Midbrain (tissue), 1 donor: ENCODE measurements around the gene PLEKHF1.
"Not testable (repeated sequence)": the region's sequence is repeated elsewhere in the genome, so short reads cannot be mapped to it uniquely, and the experiment has no call there.

ENCODE experiments used
- DNase-seq: peaks from one replicate; lab custom pipeline; 2025; lab: John Stamatoyannopoulos, UW

PLEKHF1 gene

DNA sequence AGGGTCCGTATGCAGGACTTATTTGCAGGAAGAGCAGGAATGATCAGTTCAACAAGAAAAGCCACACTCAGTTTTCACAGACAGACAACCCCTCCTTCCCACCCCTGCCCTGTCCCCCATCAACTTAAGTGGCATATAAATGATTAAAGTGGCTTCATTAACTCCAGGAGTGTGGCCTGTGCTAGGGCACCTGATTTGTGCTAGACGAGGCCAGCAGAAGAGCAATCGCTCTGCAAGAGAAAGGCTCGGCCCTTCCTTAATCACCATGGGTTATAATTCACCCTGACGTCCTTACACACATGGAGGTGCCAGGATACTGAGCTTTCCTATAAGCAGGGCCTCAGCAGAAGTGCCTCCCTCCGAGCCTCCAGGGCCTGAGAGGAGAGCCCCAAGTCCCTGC is 35.2 kb downstream of the PLEKHF1 start:
- DNase-seq, result no peak

DNA sequence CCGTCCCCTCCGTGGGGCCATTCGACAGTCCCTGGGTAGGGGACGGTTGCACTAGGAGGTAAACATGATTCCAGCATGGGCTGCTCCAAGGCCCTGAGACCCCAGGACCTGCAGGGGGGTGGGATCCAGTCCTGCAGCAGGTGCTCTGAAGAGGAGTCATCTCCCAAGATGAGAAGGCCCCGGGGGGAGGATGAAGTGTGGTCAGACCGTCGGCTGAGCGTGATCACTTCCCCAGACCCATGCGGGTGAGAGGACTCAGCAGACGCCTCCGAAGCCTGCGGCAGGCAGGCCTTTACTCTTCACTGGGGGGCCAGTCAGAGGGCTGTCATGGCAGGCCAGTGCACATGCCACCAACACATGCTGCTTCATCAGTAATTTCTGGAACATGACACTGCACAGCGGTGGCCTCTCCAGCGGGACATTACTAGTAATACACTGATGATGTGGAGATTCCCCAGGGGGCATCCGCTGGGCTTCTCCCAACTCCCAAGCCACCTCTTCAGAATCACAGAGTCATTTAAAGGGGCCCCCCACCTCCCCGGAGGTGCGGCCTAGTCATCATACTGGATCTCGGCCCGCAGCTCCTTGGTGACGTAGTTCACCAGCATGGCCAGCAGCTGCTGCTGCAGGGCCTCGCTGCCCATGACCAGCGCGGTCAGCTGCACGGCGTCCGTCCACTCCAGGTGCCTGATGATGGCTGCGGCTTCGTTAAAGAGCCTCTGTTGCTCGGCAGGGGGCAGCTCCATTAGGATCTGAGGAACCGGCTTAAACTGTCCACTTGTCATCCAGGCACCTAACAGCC is 37.1 kb downstream of the PLEKHF1 start:
- no peak for DNase-seq

DNA sequence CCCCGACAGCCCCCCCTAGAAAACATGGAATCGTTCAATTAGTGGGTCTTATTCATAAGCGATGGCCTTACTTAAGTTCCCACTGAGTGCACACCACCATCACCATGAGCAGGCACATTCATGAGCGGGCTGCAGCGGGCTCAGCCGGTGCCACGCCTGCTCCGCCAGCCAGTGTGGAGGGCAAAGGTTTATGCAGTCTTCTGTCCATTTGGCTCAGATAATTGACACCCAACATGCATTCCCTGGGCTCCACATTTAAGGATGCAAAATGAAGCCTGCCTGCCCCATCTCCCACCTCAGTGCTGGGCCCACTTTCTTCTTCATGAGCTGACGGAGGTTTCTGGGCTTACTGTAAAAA is 37.7 kb downstream of the PLEKHF1 start:
- no peak for DNase-seq

DNA sequence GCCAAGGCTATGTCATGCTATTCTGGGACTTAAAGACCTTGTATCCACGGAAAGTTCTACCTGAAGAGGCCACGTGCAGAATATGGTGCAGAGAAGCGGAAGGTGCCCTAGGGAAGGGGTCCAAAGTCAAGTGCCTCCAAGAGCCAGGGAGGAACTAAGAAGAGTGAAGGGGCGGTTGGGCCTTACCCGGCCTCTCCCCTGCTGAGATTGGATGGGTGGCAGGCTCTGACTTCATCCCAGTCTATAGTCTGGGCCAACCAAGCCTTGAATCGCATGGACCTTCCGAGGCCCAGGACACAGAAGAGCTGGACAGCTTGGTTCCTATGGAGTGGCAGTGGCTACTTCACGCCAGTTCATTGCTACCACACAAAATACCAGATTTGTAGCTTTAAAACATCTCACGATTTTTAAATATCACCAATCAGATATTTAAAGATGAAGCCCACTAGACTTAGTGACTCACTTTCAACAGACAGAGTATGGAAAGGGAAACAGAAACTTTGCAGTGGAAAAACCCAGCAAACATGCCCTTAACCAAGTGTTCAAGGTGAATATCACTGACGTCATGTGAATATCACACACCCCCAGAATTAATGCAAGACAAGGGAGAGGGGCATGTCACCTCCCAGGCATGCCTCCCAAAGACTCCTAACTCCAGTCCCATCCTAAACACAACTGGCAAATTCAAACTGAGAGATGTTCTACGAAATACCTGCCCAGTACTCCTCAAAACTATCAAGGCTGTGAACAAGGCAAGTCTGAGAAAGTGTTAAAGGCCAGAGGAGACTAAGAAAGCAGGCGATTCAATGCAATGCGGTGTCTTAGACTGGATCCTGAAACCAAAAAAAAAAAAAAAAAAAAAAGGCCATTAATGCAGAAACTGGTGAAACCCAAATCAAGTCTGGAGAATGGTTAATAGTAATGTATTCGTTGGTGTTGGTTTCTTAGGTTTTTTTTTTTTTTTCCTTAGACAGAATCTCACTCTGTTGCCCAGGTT is 39.6 kb downstream of the PLEKHF1 start:
- DNase-seq, result no peak

DNA sequence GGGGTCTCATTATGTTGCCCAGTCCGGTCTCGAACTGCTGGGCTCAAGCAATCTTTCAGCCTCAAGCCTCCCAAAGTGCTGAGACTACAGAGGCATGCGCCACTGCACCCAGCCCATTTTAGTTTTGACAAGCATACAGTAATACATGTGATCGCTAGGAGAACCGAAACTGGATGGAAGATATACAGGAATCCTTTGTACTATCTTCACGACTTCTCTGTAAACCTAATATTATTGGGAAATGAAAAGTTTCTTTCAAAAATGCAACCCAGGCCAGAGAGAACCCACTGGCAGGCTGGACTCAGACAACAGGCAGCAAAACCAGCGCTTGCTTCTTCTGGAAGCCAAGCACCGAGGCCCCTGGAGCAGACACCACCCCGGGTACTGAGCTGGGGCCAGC is 40.4 kb downstream of the PLEKHF1 start:
- DNase-seq, result no peak

DNA sequence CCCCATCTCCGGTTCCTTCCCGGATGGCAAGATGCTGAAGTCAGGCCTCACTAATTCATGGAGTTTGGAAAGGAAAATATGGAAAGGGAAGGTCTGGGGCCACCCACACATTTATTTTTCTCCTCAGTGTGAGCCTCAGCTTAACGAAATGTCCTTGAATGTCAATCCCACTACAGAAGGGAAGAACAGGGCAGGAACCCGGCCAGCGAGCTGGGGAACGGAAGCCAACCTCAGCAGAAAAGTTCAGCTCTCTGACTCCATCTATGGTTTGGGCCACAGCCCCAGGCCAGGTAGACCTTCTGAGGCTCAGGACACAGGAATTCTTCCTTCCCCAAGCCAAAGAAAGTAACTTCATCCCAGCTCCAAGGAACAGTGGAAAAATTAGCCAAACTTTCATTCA is 41.4 kb downstream of the PLEKHF1 start:
- no peak for DNase-seq

DNA sequence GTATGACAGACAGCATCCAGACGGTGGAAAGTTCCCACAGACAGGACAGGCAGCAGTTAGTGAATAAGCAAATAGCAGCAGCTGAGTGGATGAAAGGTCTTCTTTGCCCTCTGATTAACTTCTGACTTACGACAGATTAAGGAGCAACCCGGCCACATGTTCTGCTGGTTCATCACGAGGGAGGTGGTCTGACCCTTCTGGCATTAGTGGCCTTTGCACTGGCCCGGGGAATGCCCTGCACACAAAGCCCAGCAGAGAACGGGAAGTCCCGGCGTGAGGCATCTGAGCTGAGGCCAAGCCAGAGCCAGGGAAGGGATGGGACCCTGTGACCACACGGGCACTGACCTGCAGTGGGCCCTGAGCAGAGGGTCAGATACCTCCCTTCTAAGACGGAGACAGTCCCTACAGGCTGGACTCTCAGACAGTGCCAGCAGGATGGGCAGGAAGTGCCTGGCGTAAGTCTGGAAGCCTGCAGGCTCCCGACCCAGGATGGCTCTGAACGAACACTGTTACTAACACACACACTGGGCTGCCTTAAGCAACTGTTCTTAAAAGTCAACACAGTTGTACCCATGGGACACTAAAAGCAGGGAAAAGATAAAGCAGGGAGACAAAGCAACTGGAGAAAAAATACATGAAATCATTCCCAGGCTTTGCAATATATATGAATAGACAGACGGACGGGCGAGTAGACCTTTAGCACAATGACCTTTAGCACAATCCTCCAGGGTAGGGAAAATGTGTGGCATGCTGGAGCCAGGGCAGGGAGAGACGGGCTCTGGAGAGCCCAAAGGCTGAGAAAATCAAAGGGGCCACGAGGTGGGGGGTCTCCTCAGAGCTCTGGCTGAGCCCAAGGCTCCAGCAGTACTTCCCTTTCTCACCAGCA is 43.5 kb downstream of the PLEKHF1 start:
- no peak for DNase-seq

DNA sequence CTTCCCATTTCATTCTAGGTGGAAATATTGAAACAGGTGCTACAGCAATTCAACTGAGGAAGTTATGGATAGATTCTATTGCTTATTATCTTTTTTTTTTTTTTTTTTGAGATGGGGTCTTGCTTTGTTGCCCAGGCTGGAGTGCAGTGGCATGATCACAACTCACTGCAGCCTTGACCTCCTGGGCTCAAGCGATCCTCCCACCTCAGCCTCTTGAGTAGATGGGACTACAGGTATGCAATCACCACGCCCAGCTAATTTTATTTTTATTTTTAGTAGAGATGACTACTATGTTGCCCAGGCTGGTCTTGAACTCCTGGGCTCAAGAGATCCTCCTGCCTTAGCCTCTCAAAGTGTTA is 44.2 kb downstream of the PLEKHF1 start:
- DNase-seq, result not testable (repeated sequence)

DNA sequence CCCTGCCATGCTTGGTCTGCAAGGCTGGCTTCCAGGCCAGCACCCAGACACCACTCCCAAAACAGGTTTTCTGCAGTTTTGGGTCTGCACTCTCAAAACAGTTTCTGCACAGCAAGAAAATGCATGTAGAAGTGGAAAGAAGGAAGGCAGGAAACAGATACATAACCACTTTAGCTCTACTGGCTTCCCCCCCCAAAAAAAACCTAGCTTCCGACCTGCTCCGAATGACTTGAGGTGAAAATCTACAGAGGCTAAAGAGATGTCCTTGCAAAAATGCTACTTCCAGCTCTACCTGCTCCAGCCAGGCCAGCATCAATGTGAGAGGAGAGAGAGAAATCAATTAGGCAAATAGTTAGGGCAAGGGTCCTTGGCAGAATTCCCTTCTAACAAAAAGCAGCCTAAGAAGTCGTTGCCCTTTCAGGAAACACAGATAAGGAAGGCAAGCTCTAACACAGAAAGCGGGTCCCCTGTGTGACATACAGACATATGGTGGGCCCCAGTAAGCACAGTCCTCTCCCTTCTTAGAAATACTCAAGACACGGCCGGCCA is 46.4 kb downstream of the PLEKHF1 start:
- no peak for DNase-seq

DNA sequence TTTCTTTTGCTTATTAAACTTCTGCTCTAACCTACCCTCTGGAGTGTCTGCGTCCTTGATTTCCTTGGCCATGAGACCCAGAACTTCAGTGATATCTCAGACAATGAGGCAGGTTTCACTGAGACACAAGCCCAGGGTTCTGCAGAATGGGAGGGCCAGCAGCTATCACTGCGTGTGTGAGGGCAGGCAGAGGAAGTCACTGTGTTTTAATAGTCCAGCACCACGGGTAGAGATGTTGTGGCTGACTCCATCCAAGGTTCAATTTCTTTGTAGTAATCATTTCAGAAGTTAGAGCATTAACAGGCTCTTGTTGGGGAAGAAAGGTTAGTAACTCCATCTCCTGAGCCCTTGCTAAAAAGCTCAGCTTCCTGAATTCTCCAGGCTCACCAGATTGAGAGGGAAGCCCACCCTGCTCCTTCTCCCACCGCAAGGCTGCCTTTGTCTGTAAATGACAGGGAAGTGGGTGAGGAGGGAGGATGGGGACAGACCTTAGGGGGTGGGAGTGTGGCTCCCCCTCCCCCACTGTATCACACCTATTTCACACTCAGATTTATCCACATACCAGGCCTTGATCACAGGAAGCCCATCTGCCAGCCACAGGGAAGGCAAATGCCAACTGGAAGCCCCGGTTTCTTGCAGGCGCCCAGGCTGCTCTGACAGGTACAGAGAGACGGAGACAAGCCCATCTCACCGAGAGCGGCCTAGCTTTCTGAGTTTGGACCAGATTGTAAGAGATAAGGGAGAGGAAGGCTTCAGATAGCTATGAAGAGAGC is 47.7 kb downstream of the PLEKHF1 start:
- DNase-seq, result no peak

DNA sequence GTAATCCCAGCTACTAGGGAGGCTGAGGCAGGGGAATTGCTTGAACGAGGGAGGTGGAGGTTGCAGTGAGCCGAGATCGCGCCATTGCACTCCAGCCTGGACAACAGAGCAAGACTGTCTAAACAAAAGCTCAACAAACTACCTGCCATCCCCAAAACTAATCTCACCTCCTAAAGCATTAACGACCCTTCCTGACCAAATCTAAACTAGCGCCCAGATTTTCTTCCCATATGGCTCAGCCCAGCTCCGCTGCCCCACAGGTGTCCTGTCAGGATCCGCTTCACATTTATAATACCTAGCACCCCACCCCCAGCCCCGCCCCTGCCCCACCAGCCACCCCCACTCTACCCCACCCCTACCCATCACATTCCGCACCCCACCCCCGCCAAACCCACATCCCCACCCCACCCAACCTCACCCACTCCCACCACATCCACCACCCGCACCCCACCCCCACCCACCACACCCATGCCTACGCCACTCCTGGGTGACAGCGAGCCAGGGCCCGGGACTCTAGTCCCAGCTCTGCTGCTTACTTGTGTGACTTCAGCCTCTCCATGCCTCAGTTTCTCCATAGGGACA is 49.2 kb downstream of the PLEKHF1 start:
- DNase-seq, result no peak

DNA sequence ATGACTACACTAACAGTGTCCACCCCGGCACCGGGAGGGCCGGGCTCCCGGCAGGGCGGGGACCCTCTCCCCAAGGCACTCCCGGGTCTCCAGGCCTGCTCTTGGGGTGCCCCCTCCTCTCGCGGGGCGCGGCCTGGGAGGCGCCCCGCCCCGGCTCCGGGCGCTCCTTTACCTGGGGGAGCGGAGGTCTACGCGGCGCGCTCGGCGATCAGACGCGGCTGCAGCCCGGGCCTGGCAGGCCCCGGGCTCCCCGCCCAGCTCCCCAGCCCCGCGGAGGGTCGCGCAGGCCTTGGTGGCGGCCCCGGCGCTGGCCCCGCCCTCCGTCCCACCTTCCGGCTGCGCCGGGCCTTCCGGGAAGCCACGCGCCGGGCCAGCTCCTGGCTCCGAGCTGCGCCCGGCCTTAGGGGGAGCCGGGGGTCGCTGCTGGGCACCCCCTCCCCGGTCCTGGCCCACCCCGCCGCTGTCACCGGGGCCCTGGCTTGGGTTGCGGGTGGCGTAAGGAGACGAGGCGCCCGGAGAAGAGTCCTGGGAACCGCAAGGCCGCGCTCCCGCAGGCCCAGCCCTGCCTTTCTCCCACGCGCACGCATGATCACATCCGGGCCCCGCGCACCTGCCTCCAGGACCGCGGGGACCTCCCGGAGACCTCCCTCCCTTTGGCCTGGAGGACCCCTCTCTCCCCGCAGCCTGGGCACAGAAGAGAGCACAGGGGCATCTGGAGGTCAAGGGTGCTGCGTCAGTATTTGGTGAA is 49.9 kb downstream of the PLEKHF1 start, which contains the start of gene C19orf12:
Gene C19orf12 (minus strand): TSS at position 309 of the 748 bp plus-strand sequence. CDS start 6,848 bp downstream, outside the sequence.
- peak; percentile 78 for DNase-seq

DNA sequence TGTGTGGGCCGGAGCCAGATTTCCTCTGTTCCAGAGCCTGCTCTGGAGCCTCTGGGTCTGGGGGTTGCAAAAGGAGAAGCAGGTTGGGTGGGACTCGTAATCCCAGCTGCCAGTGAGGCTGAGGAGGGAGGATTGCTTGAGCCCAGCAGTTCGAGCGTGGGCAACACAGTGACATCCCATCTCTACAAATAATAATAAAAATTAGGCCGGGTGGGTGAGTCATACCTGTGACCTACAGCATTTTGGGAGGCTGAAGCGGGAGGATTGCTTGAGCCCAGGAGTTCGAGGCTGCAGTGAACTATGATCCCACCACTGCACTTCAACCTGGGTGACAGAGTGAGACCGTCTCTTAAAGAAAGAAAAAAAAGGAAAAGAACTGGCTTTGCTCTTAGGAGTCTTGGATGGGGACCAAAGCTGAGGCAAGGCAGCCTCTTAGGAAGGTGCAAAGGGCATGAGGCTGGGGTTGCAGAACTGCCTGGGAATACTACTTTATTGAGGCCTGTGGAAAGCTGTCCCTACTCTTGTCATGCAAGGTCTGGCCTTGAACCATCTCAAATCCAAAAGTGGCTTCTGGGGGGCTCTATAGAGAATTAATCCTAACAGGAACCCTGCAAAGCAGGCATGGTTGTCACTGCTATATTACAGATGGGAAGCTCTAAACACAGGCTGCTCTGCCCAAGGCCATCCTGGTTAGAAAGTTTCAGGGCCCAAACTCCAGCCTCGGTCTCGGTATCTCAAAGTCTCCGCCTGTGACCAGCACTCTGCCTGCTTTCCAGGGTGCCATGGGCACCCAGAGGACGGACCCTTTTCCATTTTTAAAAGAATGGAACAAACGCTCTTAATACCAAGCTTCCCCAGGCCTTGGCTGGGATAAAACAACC is 50.7 kb downstream of the PLEKHF1 start:
- no peak for DNase-seq

DNA sequence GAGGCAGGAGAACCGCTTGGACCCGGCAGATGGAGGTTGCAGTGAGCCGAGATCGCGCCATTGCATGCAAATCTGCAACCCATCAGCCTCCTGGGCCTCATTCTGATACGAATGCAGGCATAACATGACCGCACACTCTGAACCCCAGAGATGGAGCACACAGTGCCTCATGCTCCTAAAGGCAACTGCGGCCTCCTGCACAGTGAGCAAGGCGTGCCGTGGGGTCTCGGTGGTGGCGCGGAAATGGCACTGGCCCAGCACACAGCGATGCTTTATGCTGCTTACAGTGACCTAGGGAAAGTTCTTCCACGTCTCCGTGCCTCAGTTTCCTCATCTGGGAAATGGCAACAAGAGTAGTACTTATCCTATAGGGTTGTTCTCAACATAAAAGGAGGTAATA is 51.8 kb downstream of the PLEKHF1 start:
- DNase-seq, result no peak

DNA sequence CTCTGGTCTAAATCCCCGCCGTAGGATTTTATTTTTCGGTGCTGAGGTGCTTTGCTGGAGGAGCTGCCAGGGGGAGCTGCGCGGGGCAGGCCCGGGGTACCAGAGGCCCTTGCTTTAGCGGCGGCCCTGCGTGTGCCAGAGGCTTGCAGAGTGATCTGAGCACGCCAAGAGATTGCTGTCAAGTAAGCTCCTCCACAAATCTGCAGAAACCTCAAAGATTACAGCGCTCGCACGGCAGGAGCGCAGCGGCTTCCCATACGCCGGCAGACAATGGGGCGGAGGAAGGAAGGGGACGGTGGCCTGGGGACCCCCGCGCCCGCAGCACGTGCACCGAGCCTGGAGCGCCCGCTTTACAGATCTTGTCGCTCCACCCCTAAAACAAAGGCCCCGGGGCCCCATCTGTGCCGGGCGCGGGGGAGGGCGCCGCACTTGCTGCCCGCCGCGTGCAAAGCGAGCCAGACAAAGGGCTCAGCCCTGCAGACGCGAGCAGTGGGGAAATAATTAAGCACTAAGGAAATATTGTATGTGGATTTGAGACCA is 58.9 kb downstream of the PLEKHF1 start:
- no peak for DNase-seq

DNA sequence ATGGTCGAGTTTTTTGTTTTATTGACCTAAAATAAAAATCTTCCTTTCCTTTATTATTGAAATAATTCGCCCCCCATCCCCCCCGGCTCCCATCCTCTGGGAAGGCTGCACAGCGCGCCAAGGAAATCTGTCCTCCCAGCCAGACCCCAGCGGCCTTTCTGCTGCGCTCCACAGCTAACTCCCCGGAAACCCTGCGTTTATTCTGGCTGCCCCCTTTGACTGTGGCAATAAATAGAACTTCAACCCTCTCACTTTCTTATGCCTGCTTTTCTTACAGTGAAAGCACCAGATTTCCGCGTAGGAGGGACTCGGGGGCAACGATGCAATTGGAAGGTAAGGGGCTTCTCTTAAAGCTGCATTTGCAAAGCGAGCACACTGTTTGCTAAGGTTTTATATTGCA is 59.5 kb downstream of the PLEKHF1 start:
- DNase-seq, result no peak
